Dendritic cell treated with granulocyte-macrophage colony-stimulating factor and Interleukin-4, amounts not matched to agents 40 ng/mL and 50 ng/mL, for 4 days (primary cell): ENCODE measurements around the gene BACE1.

Experiments
- H3K27ac Mint-ChIP-seq: one replicate; pipeline ENCODE4 v1.8.0; 2022; ENCODE audit warnings: mild to moderate bottlenecking, mixed read lengths
- H3K27me3 Mint-ChIP-seq: one replicate; pipeline ENCODE4 v1.8.0; 2022; ENCODE audit warnings: mild to moderate bottlenecking, mixed read lengths
- H3K36me3 Mint-ChIP-seq: one replicate; pipeline ENCODE4 v1.8.0; 2022; ENCODE audit warnings: low read depth, mixed read lengths
- H3K4me1 Mint-ChIP-seq: one replicate; pipeline ENCODE4 v1.8.0; 2022; ENCODE audit warnings: low read depth, mixed read lengths
- H3K4me3 Mint-ChIP-seq: one replicate; pipeline ENCODE4 v1.8.0; 2022; ENCODE audit warnings: mild to moderate bottlenecking, moderate library complexity, mixed read lengths
- H3K9me3 Mint-ChIP-seq: one replicate; pipeline ENCODE4 v1.8.0; 2022; ENCODE audit warnings: mixed read lengths
- intact Hi-C: fragments of 100-400 bp; cut with micrococcal nuclease; formaldehyde crosslinking; loops from one replicate; pipeline ENCODE4 v1.15.0; 2022

Gene BACE1

GRCh38 chr11:117319214-117319840, 3.3 kb upstream of the BACE1 start:
- no peak overlapping the region for H3K27ac Mint-ChIP-seq
- H3K4me1 Mint-ChIP-seq: peaks cover 23% of the 10 kb centered on the region
- H3K27me3 Mint-ChIP-seq: peaks cover 26% of the 10 kb centered on the region

GRCh38 chr11:117318738-117319137, 2.7 kb upstream of the BACE1 start:
- H3K4me3 Mint-ChIP-seq: no peak overlapping the region
- intact Hi-C loops: loop anchor here (5.0 kb wide), 1 partner anchor 86 kb away; the partner anchor contains the start of genes PCSK7 and RNF214
- H3K9me3 Mint-ChIP-seq: no peaks in the 10 kb centered on the region
- no peak overlapping the region for H3K27ac Mint-ChIP-seq
- H3K27me3 Mint-ChIP-seq: peaks cover 26% of the 10 kb centered on the region
- H3K36me3 Mint-ChIP-seq: peaks cover 8% of the 10 kb centered on the region
- H3K4me1 Mint-ChIP-seq: peaks cover 25% of the 10 kb centered on the region

More at GRCh38 chr11:117319214-117319840, 3.3 kb upstream of the BACE1 start:
- intact Hi-C loops: loop anchor here (5.0 kb wide), 1 partner anchor 87 kb away; the partner anchor contains the start of genes PCSK7 and RNF214
- Mint-ChIP-seq H3K9me3 (no peaks in the 10 kb centered on the region), H3K36me3 (peaks cover 8% of the 10 kb centered on the region), H3K4me3 (no peak overlapping the region)

DNA sequence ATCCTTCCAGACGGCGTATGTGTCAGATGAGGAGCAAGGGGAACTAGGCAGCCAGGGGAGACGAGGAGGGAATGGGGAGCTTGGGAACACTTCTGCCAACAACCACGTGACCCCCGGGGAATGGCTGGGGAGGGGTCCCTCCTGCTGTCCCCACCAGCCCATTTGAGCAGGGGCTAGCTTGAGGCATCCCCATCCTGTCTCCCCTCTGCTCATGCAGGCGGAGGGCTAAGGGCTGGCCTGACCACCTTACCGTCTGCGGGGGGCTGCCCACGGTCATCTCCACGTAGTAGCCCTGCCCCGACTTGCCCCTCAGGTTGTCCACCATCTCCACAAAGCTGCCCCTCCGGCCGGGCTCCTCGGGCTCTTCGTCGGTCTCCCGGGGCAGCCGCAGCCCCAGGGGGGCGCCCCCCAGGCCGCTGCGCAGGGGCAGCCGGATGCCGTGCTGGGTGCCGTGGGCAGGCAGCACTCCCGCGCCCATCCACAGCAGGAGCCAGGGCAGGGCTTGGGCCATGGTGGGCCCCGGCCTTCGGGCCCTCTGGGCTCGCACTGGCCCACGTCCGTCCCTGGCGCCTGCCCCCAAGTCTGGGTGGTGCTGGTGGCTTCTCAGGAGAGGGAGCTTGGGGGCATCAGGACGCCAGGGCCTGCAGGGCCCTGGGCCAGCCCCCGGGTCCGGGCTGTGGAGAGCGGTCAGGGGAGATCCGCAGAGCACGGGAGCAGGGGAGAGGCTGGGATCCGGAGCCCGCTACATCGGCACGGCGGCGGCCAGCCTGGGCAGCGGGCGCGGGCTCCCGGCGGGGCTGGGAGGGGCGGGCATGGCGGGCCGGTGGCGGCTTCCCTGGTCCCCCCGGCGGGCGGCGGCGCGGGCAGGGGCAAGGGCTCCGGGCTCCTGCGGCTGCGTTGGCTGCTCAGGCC, 515 bp downstream of the BACE1 start:
- H3K4me1 Mint-ChIP-seq: peaks cover 29% of the 10 kb centered on the region
- H3K27me3 Mint-ChIP-seq: peaks cover 26% of the 10 kb centered on the region
- peaks cover 8% of the 10 kb centered on the region for H3K36me3 Mint-ChIP-seq
- H3K27ac Mint-ChIP-seq: peak overlapping the region; percentile 24
- no peaks in the 10 kb centered on the region for H3K9me3 Mint-ChIP-seq
- intact Hi-C loops: loop anchor here (5.0 kb wide), 1 partner anchor 83 kb away; the partner anchor contains the start of genes PCSK7 and RNF214
- peak overlapping the region; percentile 89 for H3K4me3 Mint-ChIP-seq

GRCh38 chr11:117314840-117315239, 1.2 kb downstream of the BACE1 start:
- Mint-ChIP-seq H3K36me3 (peaks cover 8% of the 10 kb centered on the region), H3K4me3 (peak overlapping the region; percentile 89), H3K27ac (peak overlapping the region; percentile 35), H3K9me3 (no peaks in the 10 kb centered on the region), H3K27me3 (peaks cover 26% of the 10 kb centered on the region), H3K4me1 (peaks cover 29% of the 10 kb centered on the region)
- intact Hi-C loops: loop anchor here (5.0 kb wide), 1 partner anchor 83 kb away; the partner anchor contains the start of genes PCSK7 and RNF214

GRCh38 chr11:117313828-117314768, 2.0 kb downstream of the BACE1 start:
- H3K4me1 Mint-ChIP-seq: peaks cover 29% of the 10 kb centered on the region
- H3K36me3 Mint-ChIP-seq: peaks cover 8% of the 10 kb centered on the region
- peaks cover 26% of the 10 kb centered on the region for H3K27me3 Mint-ChIP-seq
- H3K27ac Mint-ChIP-seq: peak overlapping the region; percentile 35
- H3K4me3 Mint-ChIP-seq: peak overlapping the region; percentile 89
- no peaks in the 10 kb centered on the region for H3K9me3 Mint-ChIP-seq
- intact Hi-C loops: no loop called here

DNA sequence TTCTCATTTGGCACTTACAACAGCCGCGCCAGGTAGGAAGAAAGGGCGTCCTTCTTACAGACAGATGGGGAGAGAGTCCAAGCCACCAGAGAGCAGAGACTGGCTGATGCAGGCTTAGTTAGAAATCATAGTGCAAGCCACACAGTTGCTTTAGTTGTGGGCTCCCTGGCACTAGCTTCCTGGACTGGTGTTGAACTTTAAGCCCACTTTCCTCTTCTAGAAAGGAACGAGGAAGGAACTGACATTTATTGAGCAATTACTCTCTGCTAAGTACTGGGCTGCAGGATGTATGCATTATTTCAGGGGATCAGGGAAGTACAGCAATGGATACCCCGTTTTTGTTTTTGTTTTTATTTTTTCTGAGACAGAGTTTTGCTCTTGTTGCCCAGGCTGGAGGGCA, 3.0 kb downstream of the BACE1 start:
- H3K27me3 Mint-ChIP-seq: peaks cover 20% of the 10 kb centered on the region
- H3K4me3 Mint-ChIP-seq: no peak overlapping the region
- intact Hi-C loops: no loop called here

GRCh38 chr11:117309310-117309709, 6.7 kb downstream of the BACE1 start:
- no peaks in the 10 kb centered on the region for H3K36me3 Mint-ChIP-seq
- H3K27me3 Mint-ChIP-seq: no peaks in the 10 kb centered on the region

More for the DNA sequence above, 3.0 kb downstream of the BACE1 start:
- H3K36me3 Mint-ChIP-seq: peaks cover 8% of the 10 kb centered on the region
- H3K27ac Mint-ChIP-seq: peak overlapping the region; percentile 53
- no peaks in the 10 kb centered on the region for H3K9me3 Mint-ChIP-seq
- H3K4me1 Mint-ChIP-seq: peaks cover 29% of the 10 kb centered on the region

DNA sequence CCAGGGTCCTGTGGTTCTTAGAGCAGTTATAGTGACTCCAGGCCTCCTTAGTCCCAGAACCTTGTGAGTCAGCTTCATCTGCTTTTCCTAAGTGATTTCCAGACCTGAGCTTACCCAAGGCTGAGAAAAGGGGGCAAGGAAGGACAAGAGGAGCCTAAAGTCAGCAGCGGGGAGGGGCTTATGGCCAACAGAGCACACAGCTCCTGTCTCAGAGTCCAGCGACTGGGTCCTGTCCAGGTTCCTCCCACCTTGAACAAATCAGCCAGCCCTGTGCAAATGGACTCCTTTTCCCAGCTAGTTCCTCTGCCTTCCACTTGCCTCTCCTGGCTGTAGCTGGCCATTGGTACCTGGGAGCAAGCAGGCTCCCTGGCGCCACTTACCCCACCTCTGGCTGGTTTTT, 10.9 kb downstream of the BACE1 start:
- Mint-ChIP-seq H3K4me3 (no peak overlapping the region), H3K27me3 (no peaks in the 10 kb centered on the region), H3K4me1 (peaks cover 9% of the 10 kb centered on the region), H3K27ac (no peak overlapping the region), H3K36me3 (no peaks in the 10 kb centered on the region), H3K9me3 (no peaks in the 10 kb centered on the region)
- intact Hi-C loops: no loop called here

More at GRCh38 chr11:117309310-117309709, 6.7 kb downstream of the BACE1 start:
- intact Hi-C loops: no loop called here
- no peaks in the 10 kb centered on the region for H3K9me3 Mint-ChIP-seq
- no peak overlapping the region for H3K4me3 Mint-ChIP-seq
- peaks cover 13% of the 10 kb centered on the region for H3K4me1 Mint-ChIP-seq
- H3K27ac Mint-ChIP-seq: no peak overlapping the region

GRCh38 chr11:117303646-117304315, 12.3 kb downstream of the BACE1 start:
- peaks cover 15% of the 10 kb centered on the region for H3K4me1 Mint-ChIP-seq
- H3K27ac Mint-ChIP-seq: no peak overlapping the region
- H3K9me3 Mint-ChIP-seq: no peaks in the 10 kb centered on the region
- no peak overlapping the region for H3K4me3 Mint-ChIP-seq
- H3K36me3 Mint-ChIP-seq: no peaks in the 10 kb centered on the region
- no peaks in the 10 kb centered on the region for H3K27me3 Mint-ChIP-seq
- intact Hi-C loops: no loop called here

DNA sequence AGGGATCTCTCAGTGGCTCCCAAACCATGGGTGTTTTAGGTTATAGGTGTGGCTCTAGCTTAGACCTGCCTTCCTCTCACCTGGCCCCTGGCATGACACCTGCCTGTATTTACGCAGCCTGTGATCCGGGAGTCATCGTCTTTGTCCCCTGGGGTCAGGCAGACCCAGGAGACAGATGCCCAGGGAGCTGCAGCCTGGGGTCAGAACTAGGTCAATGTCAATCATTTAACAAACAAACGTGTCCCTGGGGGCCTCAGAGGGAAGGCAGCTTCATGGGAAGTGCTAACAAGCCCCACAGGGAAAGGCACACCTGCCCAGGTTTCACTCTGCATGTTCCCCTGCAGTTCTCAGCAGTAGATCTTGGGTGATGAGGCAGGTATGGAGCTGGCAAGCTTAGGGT, 13.0 kb downstream of the BACE1 start:
- no peak overlapping the region for H3K4me3 Mint-ChIP-seq
- peaks cover 15% of the 10 kb centered on the region for H3K4me1 Mint-ChIP-seq
- H3K36me3 Mint-ChIP-seq: no peaks in the 10 kb centered on the region
- H3K27me3 Mint-ChIP-seq: no peaks in the 10 kb centered on the region
- intact Hi-C loops: no loop called here
- H3K9me3 Mint-ChIP-seq: no peaks in the 10 kb centered on the region
- H3K27ac Mint-ChIP-seq: no peak overlapping the region

DNA sequence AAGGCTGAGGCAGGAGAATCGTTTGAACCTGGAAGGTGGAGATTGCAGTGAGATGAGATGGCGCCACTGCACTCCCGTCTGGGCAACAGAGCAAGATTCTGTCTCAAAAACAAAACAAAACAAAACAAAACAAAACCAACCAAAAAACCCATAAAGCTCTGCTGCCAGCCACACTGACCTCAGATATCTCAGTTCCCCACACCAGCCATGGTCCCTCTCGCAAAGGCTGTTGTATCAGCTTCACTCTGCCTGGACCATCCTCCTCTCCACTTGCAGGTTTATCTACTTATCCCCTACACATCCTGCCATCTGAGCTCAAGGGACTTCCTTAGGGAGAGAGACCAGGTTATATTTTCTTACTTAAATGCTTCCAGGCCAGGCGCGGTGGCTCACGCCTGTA, 13.8 kb downstream of the BACE1 start:
- no peaks in the 10 kb centered on the region for H3K36me3 Mint-ChIP-seq
- intact Hi-C loops: no loop called here
- H3K4me1 Mint-ChIP-seq: peaks cover 15% of the 10 kb centered on the region
- H3K27me3 Mint-ChIP-seq: no peaks in the 10 kb centered on the region
- no peaks in the 10 kb centered on the region for H3K9me3 Mint-ChIP-seq
- H3K4me3 Mint-ChIP-seq: no peak overlapping the region
- H3K27ac Mint-ChIP-seq: no peak overlapping the region

DNA sequence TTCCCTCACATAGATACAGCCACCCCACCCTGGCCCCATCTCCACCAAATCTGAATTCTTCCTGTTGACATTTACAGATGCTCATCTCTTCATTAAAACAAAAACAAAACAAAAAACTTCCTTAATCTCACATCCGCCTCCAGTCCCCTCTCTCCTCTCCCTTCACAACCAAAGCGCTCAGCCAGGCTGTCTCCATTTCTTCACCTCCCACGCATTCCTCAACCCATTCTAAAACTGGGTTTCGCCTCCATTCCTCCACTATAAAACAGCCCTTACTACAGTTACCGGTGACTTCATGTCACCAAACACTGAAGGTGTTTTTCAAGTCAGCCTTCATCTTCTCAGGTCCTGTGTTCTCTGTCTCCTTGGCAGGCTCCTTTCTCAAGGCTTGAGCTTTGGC, 15.3 kb downstream of the BACE1 start:
- H3K4me1 Mint-ChIP-seq: peaks cover 15% of the 10 kb centered on the region
- intact Hi-C loops: no loop called here
- H3K27ac Mint-ChIP-seq: no peak overlapping the region
- H3K36me3 Mint-ChIP-seq: no peaks in the 10 kb centered on the region
- H3K27me3 Mint-ChIP-seq: no peaks in the 10 kb centered on the region
- H3K4me3 Mint-ChIP-seq: no peak overlapping the region
- no peaks in the 10 kb centered on the region for H3K9me3 Mint-ChIP-seq

- no peak overlapping the region for H3K4me3 Mint-ChIP-seq
- H3K9me3 Mint-ChIP-seq: no peaks in the 10 kb centered on the region
- H3K36me3 Mint-ChIP-seq: no peaks in the 10 kb centered on the region
- peaks cover 15% of the 10 kb centered on the region for H3K4me1 Mint-ChIP-seq
- intact Hi-C loops: no loop called here
- no peak overlapping the region for H3K27ac Mint-ChIP-seq
- H3K27me3 Mint-ChIP-seq: no peaks in the 10 kb centered on the region
These were observed 15.8 kb downstream of the BACE1 start for GRCh38 chr11:117300283-117300663.
